GM19328 (cell line): ENCODE measurements around the gene NEDD4L.

Experiments used
- ATAC-seq: cut with Tn5 transposase; IDR thresholded peaks from one replicate; pipeline ENCODE4 v1.9.1; 2021; ENCODE audit warnings: mild to moderate bottlenecking, moderate library complexity; ENCODE audit not compliant: unreplicated experiment

NEDD4L gene

DNA sequence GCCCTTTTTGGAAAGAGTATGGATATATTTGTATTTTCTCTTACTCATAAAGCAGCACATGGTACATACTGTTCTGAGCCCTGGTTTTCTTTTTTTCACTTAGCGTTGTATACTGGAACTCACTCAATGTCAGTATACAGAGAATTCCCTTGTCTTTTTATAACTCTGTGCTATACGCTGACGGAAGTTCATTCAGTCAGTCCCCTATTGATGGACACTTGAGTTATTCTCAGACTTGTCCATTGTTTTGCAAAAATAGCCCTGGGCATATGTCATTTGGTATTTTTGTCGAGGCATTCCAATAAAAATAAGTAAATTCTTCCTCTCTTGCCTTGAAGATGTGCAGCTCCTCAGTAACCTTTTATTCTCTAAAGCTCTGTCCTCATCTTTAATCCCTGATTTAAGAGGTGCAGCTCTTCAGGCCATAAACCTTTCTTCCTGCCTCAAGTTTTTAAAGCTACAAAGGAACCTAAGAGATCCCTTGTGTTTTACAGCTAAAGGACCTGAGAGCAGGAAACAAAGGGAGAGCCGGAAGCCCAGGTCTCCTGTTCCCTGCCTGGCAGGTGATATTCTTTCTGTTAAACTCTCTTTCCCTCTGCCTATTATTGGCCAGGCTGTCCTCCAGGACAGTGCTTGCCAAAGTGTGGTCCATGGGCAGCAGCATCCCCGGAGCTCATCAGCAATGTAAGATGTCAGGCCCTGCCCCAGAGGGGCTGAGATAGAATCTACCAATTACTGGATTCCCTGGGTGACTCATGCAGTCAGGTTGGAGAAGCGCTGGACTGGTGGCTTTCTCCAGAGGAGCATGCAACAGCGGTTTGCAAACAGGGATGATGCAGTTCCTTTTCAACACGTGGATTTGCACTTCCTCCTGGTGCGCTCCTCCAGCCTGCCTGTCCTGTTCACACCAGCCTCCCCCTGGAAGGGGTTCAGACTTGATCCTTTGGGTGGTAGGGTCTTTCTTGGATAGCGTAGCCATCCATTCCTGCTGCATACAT is 158.0 kb downstream of the NEDD4L start:
- ATAC-seq: no peak

DNA sequence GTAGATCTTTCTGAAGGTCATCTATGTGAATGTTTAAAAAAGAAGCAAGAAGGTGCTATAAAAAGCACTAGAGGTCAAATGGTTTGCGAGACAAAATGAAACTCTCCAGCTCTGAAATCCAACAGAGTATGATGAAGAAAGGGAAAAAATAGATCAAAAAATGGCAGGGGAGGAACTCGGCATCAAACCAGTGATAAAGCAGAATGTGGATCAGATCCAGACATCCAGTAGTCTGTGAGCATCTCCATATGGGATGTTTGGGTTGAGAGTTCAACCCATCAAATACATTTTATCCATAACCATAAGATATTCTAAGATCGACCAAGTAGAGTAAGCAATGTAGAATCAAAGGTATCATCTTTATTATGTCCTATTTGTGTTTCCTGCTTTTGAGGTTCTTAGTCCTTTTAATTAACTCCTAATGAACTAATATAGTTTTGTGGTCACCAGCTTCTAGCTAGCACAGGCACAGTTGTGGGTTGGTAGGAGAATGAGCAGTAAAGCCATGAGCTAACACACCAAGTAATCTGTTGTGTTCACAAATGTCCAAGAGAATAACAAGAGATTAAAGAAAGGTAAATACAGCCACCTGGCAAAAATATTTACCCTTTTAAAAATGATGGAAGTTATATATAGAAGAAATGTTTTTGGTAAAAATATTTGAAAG is 160.9 kb downstream of the NEDD4L start:
- ATAC-seq: no peak

DNA sequence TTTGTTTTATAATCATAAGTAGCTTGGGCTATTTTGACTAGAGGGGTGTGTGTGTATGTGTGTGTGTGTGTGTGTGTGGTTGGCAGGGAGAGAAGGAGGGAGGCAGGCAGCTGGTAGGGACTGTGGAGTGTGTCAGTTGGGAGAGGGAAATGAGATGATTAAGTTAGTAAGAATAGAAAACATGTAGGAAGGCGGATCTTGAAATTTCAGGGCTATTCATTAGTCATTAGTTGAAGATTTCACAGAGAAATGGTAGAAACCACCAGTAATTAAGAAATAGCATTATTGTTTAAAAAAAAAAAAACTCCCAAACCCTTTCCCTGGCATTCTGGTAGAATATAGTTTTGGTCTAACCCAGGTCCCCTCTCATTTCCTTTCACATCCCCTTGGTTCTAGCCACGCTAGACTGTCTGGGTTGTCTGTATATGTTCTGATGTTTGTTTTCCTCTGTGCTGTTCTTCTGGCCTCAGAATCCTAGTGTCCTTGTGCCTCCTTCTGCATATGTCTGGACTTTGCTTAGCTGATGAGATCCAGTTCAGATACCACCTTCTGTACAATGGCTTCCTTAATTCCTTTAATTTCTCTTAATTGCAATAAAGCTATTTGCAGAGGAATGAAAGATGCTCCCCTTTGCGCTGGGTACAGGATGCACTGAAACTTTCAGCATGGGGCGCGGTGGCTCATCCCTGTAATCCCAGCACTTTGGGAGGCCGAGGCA is 161.6 kb downstream of the NEDD4L start:
- ATAC-seq: no peak

DNA sequence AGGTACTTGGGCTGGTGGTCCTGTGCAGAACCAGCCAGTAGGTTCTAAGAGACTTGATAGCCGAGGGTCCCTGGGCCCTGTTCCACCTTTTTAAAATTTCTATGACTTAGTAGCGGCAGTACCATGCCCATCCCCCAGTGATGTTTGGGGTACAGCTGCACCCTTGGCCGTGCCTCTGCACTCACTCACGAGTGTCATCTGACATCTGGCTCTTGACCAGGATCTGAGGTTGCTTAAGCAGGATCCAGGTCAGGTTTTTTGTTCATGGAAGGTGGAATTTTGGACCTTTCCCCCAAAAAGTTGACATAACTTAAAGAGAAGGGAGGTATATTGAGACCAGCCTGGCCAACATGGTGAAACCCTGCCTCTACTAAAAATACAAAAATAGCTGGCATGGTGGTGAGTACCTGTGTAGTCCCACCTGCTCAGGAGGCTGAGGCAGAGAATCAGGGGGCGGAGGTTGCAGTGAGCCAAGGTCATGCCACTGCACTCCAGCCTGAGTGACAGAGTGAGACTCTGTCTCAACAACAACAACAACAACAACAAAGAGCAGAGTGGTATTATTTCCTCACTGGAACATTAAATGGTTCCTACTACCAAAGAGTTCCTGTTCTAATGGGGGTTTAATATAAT is 163.6 kb downstream of the NEDD4L start:
- no peak for ATAC-seq

DNA sequence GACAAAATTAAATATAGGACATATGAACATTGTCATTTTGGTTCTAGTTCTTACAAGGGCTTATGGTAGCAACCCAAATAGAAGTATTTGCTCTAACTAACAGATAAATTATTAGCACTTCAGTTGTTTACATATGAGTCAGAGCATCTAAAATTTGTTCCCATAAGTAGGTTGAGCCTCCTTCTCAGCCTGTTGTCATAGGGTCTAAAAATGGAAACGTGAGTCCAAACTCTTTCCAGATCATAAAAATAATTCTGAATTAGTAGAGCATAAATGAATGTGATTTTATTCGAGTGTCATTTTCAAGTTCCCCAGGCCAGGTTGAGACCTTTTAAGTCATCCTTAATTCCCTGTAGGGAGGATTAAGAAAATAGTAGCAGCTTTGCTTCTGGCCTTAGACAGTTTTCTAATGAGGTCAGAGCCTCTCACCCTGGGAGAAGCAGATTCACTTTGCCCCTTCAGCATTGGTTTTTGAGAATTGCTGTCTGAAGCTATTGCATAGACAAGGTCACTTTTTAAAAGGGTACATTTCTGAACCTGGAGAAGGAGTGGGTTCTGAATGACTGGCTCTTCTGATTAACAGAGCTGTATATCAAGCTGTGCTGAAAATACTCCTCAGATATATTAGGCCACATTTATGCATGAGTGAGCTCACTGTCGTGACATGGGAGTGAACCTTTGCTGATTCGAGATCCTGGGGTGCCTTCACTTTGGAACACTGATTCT is 164.3 kb downstream of the NEDD4L start:
- ATAC-seq: no peak

DNA sequence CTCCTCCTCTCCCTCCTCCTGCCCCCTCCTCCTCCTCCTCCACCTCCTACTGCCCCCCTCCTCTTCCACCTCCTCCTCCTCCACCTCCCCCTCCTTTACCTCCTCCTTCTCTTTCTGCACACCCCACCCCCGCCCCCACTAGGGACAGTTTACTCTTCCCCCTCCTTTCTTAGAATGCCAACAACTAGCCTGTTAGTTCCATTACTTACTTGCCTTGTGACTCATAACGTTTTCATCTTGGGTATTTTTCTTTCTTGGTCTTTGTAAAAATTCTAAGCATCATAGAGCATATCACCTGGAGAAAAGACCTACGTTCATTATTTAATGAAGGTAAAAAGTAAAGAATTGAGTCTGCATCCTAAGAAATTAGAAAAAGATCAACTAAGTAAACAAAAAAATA is 165.3 kb downstream of the NEDD4L start:
- no peak for ATAC-seq

DNA sequence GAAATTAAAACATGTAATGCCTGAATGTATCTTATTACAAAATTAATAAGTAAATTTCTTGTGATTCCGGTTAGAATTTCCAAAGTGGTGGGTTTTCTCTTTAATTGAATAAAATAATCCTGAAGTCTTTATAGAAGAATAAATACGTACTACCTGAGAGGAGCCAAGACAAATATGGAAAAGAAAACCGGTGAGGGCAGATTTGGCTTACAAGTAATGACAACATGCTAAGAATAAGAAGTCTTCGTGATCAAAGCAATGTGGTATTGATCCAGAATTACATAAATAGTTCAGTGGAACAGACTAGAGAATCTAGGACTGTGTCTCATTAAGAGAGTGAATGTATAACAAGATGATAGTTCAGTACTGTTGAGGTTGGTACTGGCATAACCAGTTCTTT is 167.5 kb downstream of the NEDD4L start:
- no peak for ATAC-seq

DNA sequence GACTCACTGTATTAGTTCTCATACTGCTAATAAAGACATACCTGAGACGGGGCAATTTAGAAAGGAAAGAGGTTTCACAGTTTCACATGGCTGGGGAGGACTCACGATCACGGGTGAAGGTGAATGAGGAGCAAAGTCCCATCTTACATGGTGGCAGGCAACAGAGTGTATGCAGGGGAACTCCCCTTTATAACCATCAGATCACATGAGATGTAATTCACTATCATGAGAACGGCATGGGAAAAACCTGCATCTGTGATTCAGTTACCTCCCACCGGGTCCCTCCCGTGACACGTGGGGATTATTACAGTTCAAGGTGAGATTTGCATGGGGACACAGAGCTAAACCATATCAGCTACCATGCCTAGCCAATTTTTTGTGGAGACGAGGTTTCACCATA is 168.2 kb downstream of the NEDD4L start:
- no peak for ATAC-seq

DNA sequence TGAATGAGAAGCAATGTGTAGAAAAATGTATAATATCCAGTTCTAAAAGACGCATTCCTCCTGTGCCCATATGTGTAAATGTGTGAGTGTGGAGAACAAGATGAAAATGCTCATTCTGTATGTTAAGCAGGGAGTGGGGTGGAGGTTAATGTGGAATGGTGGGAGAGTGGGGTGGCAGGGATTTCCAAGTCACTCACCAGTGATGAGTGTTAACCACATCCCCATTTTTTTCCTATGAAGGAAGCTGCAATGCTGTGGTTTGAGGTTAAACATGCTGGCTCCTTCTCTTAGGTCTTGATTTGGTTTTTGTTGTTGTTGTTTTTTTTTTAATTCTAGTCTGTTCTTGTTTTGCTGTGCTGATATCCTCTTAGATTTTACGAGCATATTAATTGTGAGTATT is 169.4 kb downstream of the NEDD4L start:
- ATAC-seq: no peak

DNA sequence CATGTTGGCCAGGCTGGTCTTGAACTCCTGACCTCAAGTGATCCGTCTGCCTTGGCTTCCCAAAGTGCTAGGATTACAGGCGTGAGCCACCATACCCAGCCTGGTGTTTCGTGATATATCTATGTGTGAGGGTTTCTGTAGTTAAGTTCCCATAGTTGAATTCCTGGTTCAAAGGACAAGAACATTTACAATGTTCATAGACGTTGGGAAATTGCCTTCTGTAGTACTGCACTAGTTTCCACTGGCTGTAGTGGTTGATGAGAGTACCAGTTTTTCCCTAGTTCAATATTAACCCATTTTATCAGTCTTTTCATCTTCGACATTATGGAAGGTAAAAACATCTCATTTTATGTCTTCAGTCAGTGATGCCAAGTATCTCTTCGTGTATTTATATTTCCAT is 171.0 kb downstream of the NEDD4L start:
- no peak for ATAC-seq

DNA sequence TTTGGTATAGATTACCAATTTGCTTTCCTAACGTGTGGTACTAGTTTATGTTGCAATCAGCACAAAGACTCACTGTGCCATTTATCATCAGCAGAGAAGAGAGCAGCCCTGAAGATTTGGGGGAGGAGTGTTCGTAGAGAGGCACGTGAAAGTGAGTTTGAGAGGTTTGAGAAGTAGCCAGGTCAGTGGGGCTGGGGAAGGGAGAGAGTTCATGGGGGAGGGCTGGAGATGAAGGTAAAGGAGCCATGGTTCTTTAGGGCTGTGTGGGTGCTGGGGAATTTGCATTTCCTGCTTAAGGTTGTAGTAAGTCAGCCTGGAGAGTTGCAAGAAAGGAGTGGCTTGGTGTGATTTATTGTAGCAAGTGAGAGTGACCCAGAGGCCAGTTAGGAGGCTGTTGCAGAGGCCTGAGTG is 172.1 kb downstream of the NEDD4L start:
- ATAC-seq: no peak

DNA sequence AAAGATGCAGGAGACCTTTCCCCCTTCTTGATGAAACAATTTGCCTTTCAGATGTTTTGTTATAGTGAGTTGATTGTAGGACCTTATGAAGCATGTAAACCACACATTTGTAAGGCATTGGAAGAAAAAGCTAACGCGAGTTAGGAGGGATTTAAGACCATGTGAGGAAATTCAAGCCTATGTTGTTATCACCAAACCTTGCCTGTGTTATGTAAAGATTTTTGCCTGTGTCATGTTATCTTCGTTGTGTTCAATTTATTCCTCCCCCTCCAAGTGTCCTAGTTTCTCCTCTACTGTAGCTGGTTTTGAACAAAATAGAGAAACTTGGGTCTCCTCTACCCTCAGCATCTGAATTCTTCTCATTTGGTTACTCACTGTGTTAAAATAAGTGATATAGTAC is 173.0 kb downstream of the NEDD4L start:
- no peak for ATAC-seq

DNA sequence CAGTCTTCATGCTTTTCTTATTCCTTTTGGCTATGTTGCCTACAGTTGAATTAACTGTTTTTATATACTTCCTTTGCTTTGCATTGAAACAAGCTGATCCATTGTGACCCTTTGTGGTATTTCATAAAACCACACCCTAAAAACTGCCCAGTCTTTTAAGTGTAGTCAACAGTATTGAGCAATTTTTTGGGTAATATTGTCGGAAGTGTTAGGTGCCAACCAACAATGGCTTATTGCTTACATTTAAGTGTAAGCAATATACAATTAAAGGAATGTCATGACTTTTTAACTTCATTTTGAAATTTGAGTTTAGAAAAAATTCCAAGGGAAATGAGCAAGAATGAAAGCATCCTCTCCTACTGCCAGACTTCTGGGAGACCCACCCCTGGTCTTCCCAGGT is 174.1 kb downstream of the NEDD4L start:
- ATAC-seq: no peak

DNA sequence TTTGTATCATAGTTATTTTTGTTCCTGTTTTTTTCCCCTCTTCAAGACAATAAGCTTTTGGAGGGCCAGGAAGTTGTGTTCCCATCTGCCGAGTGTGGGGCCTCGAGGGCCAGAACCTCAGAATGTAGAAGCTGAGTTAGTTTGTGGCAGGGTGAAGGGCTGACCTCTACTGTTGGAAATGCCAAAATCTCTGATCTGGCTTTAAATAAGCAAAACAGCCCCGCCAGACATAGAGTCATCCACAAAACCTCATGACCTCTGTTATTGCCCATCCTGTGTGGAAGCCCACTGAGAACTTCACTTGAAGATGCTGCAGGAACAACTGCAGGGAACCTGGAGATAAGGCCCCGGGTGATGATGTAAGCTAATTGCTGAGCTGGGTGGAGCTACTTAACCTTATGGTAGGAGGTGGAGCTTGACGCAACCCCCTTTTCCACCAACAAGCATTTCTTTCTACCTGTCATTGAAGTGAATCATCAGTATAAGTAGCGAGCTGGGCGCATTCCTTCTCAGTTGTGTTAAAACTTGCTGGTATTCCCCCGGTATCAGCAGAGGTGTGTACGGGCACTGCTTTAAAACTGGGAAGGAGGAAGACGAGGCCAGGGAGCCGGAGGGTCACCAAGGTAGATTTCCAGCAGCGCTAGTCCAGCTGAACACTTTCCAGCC is 177.2 kb downstream of the NEDD4L start:
- no peak for ATAC-seq

DNA sequence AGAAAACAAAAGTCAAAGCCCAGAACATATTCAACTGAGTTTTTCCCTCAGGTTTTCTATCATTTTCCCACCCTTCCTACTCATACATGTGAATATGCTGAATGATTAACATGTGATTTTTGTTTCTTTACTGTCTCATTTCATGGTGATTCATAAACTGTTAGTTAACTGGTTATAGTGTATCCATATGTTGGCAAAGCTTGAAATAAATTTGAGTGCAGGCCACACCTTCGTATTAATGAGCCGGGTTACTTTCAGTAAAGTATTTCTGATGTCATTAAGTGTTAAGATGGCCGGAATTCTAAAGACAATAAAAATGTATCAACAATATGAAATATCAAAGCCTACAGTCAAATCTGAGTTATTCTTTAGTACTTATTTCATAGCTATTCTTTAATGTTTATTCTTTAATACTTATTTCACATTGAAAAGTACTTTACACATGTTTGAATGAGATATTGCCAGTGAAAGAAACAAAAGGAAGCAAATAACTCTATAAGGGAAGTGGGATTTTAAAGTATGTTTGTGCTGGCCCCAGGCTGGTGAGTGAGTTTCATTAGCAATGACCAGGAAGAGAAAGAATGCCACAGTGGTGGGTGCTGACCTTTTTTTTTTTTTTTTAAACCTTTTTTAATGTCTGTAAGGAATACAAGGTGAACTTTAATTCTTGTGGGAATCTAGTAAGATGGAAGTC is 178.6 kb downstream of the NEDD4L start:
- ATAC-seq: no peak

DNA sequence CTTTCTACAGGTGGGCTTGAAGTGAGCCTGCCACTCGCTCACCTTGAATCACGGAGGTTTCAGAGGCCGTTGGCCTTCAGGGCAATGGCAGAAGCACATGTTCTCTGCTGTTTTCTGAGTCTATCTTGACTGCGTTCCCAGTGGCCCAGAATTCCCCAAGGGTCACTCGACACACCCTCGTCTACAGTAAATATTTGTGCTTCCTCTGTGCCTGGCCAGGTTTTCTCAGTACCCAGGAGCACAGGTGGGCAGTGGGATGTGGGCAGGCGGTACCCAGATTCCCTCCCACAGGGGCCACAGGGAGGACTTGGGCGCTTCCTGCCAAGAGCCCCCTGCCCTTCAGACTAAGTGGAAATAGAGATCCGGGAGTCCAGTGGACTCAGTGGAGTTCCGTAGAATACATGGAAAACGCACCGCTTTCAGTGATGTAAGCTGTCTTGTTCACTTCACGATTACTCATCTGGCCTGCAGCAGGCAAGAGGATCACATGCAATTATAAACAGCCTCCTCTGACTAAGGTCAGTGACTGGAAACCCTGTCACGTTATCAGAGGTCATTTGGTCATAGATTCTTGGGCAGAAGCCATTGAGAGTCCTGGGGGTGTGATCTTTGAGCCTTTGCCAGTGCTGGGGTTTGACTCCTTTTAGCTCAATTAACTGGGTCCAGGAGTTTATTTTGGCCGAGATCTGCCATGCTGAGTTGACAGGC is 179.8 kb downstream of the NEDD4L start:
- no peak for ATAC-seq

DNA sequence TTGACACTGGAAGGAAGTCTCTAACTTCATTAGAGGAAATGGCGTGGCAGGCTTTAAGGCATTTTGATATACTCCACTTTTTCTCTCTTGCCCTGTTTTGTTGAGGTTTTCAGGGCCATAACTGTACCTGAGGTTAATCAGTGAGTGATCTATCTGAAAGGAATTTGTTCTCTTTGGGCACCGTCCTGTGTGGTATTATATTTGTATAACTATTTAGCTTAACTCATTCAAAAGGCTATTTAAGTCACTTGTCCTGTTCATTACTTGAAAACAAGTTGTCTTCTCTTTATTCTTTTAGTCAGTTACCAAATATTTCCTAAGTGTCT is 180.4 kb downstream of the NEDD4L start:
- ATAC-seq: no peak

DNA sequence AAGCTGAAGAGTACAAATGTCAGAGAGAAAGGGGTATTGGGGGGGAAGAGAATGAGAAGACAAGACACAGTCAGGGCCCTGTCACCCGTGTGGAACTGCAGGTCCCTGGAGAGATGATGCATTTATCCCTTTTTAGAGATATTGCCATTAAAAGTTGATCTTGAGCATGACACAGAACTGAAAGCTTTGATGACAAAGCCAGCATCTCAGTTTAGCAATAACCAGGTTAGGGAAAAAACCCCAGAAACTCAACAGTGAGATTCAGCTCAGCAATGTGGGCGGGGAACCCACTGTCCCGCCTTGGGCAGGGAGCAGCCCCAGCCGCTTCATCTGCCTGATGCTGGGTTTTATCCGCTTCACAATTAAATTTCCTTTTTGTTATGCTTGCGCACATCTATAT is 181.1 kb downstream of the NEDD4L start:
- ATAC-seq: no peak

DNA sequence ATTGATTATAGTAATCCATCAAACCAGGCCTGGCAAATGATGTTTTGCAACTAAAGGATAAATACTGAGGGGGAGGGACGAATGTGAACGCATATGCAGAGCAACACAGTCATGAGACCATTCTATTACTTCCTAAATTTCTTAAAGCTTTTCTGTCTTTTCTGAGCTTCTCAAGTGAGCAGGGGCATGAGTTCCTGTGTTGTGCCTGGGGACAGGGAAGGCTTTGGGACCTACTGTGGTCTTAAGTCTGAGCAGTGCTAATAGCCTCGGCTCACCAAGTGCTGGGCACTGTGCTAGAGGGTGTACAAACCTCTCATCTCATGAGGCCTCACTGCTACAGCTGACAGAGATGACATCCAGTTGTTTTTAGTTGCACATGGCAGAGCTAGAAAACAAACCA is 182.4 kb downstream of the NEDD4L start:
- no peak for ATAC-seq
